HG02970 (cell line): ENCODE results near the gene KAZN.

Source experiments
- ATAC-seq: cut with Tn5 transposase; IDR thresholded peaks from one replicate; pipeline ENCODE4 v1.9.1; 2021; ENCODE audit warnings: mild to moderate bottlenecking, moderate library complexity, moderate number of reproducible peaks; ENCODE audit not compliant: unreplicated experiment, low FRiP score

KAZN gene

GRCh38 chr1:14921057-14921456 lies 322.6 kb downstream of the KAZN start:
- no peak for ATAC-seq

GRCh38 chr1:14922942-14923726 lies 324.6 kb downstream of the KAZN start:
- no peak for ATAC-seq

- no peak for ATAC-seq
These were observed 325.4 kb downstream of the KAZN start for GRCh38 chr1:14923727-14924452.

- ATAC-seq = no peak
These were observed 326.2 kb downstream of the KAZN start for GRCh38 chr1:14924455-14925331.

- no peak for ATAC-seq
These were observed 327.1 kb downstream of the KAZN start for GRCh38 chr1:14925336-14926136.

GRCh38 chr1:14926229-14926628 lies 327.7 kb downstream of the KAZN start:
- no peak for ATAC-seq

- no peak for ATAC-seq
These were observed 328.5 kb downstream of the KAZN start for GRCh38 chr1:14926818-14927575.

GRCh38 chr1:14928412-14928811 lies 329.9 kb downstream of the KAZN start:
- no peak for ATAC-seq

- ATAC-seq = no peak
These were observed 330.5 kb downstream of the KAZN start for GRCh38 chr1:14928886-14929546.

- ATAC-seq = no peak
These were observed 331.2 kb downstream of the KAZN start for GRCh38 chr1:14929547-14930246.

GRCh38 chr1:14930247-14930965 lies 331.9 kb downstream of the KAZN start:
- no peak for ATAC-seq

- ATAC-seq = no peak
These were observed 333.7 kb downstream of the KAZN start for GRCh38 chr1:14932034-14932638.

- no peak for ATAC-seq
These were observed 336.4 kb downstream of the KAZN start for GRCh38 chr1:14934867-14935266.

GRCh38 chr1:14936815-14937214 lies 338.3 kb downstream of the KAZN start:
- ATAC-seq = no peak

GRCh38 chr1:14937288-14937949 lies 338.9 kb downstream of the KAZN start:
- no peak for ATAC-seq

- no peak for ATAC-seq
These were observed 341.2 kb downstream of the KAZN start for GRCh38 chr1:14939527-14940284.
